Activated T-cell treated with anti-CD3 and anti-CD28 coated beads, Interleukin-2, amount 50 U/mL, for 48 hours (primary cell): ENCODE measurements around the gene C3.
"Not testable (repeated sequence)": the region's sequence is repeated elsewhere in the genome, so short reads cannot be mapped to it uniquely, and the experiment has no call there.

Experiments
- DNase-seq, 2 experiments: peaks; one replicate each; pipeline ENCODE4 v3.0.0-alpha.2; 2020

C3 gene

DNA sequence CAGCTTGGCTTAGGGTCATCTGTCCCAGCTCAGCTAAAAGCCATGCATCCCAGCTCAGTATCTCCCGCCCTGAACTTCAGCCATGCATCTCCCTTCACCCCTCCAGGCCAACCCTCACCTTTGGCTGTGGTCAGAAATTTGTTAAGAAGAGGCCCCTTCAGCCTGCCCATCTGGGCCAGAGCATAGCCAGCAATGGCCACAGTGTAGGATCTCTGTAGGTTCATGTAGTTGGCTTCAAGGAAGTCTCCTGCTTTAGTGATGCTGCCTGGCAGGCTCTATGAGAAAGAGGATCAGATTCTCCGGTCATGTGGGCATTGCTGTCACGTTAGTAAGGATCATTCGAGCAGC lies 33.8 kb downstream of the C3 start:
- DNase-seq = no peak

DNA sequence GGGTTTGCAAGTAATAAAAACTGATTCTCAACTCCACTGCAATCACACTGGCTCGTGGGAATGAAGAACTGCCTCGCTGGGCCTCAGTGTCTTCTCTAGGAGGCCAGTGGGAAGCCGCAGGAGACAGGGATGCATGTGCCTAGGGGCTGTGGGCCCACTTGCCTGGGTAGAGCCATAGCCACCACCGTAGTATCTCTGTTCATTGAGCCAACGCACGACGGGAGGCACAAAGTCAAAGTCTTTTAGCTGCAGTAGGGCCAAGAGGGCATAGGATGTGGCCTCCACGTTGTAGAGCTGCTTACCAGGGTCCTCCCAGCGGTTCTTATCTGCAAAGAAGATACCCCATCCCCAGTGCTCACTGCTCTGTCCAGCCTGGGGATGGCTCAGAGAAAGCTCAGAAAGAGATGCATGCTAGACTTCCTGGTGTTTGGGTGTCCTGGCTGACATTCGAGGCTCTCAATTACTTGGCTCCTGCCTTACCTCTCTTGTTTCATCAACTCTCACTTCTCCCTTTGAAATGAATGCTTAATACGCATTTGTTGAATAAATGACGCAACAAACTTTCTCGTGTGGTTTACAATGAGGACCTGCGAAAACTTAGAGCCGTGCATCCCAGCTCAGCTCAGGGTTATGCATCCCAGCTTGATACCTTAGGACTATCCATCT lies 34.4 kb downstream of the C3 start:
- no peak for DNase-seq

DNA sequence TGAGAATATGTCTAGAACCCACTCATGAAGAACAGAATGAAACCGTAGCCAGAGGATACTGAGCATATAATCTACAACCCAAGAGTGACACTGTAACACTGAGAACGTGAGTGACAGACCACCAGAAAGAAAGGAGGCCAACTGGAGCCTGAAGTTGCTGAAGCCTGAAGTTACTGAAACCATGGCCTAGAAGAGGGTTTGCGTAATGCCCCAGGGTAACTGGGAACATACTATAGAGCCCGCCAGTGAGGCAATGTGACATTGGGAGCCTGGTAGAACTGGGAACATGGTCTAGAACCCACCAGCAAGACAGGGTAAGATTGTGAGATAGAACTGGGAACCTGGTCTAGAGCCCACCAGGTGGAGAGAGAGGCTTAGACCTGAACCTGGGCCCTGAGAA lies 35.0 kb downstream of the C3 start:
- no peak for DNase-seq

DNA sequence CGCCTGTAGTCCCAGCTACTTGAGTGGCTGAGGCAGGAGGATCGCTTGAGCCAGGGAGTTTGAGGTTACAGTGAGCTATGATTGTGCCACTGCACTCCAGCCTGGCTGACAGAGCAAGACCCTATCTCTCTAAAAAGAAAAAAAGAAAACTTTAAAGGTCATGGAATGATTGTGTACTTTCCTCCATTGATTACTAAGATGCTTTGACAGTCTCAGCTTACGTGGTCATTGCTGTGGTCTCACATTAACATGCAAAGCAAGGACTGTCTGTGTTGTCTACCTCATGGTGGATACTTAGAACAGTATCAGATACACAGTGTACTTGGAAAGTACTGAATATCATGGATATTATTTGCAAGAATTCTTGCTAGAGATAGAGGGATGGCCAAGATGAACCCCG lies 36.5 kb downstream of the C3 start:
- no peak for DNase-seq

DNA sequence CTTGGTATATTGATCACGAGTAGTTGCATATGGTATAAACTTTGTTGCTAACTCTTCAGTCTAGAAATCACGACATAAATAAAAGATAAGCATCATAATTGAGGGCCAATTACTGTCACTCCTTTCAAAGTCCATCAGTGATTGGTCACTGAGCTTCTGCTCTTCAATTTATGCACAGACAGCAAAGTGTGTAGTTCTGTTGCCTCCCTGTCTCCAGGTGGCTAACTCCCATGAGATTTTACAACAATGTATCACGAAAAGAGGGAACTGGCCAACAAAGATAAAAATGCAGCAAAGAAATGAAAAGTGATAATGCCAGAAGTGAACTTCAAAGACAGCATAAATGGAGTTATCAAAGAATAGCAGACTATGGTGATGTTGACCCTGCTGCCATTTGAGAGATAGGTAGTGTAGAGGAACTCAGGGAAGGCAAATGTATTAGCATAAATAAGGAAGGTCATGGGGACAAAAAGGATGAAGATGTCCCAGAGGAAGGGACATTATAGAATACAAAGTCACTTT lies 37.8 kb downstream of the C3 start:
- DNase-seq = no peak

DNA sequence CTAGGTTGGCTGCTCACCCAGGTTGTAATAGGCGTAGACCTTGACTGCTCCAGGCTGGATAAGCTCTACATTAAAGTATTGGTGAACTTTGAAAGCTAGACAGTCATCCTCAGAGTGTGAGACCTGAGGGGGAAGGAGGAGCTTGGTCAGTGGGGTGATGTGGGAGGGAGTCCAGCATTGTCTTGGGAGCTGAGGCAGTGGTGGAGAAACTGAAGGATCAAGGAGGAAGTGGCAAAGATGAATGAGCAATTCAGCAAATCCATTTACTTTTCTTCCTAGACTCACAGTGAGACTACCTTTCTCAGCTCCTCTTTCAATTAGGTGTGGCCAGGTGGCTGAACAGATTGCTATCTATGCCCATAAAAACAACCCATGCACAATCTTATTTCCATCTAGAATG lies 40.3 kb downstream of the C3 start:
- DNase-seq = no peak

DNA sequence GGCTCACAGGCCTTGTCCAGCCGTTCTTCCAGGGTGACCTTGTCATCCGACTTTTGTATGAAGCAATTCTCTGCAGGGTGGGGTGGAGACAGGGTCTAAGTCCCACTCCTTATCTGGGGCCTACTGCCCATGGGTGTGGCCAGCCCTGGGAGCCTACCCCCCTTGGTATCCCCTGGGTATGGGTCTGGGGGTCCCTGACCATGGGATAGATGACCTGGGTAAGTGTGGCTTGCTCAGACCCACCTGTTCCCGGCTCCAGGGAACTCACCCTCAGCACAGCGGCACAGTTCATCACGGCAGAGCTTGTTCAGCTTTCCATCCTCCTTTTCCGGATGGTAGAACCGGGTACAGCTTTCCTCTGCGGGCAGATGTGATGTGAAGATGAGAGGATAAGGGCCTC lies 41.3 kb downstream of the C3 start:
- DNase-seq = no peak

DNA sequence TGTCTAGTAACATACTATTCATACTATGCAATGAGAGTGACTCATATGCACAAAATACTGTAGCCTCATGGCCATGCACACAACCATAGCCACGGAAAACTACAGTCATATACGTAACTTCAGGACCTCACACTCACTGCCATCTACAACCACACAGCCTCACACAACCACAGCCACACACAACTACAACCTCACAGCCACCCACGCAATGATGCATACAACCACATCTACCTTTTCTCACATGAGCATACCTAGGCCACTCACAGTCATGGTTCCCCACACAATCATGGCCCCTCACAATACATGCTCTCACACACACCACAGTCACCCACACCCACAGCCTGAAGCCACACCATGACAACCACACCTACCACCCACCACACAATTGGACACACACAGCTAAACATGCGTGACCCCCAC lies 41.8 kb downstream of the C3 start:
- DNase-seq = peak; percentile 82 to 85

DNA sequence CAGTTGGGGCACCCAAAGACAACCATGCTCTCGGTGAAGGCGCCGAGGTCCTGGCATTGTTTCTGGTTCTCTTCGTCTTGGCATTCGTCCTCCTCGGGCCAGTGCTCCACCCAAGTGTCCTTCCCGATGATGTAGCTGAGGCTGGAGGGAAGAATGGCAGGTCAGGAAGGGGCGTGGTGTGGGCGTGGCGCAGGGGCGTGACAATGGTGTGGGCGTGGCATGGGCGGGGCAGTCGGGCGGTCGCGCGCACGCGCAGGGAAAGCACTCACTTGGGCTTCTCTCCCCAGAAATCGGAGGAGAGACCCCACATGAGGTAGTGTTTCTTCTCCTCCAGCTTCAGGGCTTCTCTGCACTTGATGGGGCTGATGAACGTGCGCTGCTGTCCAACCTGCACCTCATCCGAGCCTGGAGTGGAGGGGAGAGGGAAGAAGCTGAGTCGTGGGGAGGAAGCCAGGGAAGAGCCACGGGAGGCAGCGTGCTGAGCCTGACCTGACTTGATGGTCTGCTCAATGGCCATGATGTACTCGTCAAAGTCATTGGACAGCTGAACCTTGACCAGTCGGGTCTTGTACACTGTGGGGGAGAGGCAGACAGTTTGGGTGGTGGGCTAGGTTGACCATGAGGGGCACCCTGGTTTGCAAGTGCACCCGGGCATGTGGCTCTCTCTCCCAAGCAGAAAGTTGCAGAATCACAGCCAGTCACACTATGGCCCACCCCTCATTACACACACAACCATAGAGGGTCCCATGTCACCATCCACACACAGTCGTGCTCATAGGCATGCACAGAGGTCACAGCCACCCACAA lies 42.4 kb downstream of the C3 start:
- DNase-seq = peak; percentile 88 to 89

DNA sequence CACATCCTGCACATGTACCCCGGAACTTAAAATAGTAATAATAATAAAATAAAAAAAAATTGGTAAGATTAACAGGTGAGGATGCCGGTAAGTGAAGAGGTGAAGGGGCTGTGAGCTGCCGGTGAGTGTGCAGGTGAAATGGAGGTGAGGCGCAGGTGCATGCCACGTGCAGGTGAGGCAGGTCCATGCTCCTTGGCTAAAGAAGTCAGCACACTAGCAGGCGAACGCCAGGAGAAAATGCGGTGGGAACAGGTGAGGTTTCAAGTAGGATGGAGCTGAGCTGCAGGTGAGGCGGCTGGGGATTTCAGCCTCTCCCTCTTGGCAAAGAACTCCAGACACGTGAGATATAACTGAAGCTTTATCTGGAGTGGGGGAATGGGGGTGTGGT lies 43.0 kb downstream of the C3 start:
- no peak for DNase-seq

DNA sequence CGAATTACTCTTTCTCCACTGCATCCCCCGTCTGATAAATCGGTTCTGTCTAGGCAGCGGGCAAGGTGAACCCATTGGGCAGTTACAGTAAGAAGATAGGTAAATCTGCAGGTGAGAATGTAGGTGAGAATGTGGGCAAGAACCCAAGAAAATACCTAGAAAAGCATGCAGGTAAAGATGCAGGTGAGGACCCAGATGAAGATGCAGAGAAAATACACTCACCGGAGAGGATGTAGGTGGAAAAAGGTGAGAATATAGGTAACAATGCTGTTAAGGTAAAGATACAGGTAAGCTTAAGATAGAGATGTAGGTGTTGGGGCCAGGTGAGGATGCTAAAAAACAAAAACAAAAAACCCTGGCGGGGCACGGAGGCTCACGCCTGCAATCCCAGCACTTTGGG lies 44.2 kb downstream of the C3 start:
- no peak for DNase-seq

DNA sequence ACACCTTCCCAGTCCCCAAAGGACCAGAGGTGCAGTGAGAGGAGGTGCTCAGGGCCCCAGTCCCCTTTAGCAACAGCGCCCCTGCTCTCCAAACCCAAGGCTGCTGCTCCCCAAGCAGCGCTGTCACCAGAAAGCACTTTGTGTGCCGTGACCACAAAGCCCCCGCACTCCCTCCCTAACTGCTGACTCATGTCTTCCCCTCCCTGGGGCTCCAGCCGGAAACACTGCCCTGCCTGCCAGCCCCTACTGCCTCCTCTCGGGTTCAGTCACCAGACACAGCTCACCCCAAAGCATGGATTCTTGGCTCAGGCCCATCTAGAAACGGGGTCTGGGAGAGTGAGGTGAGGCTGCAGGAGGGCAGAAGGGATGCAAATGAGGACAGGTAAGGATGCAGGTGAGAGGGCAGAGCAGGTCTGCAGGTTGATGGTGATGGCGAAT lies 45.6 kb downstream of the C3 start:
- peak; percentile 93 to 95 for DNase-seq

DNA sequence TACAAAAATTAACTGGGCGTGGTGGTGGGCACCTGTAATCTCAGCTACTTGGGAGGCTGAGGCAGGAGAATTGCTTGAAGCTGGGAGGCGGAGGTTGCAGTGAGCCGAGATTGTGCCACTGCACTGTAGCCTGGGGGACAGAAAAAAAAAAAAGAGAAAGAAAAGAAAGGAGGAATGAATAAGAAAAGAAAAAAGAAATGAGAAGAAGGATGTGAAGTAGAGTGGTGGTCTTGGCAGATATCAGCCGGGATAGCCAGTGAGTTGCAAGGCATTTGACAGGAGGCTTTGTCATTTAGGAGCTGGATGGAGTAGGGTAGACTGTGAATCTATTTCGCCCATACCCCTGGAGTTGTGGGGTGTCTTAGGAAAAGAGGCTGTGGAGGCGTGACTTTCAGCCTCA lies 46.0 kb downstream of the C3 start:
- DNase-seq = not testable (repeated sequence)

DNA sequence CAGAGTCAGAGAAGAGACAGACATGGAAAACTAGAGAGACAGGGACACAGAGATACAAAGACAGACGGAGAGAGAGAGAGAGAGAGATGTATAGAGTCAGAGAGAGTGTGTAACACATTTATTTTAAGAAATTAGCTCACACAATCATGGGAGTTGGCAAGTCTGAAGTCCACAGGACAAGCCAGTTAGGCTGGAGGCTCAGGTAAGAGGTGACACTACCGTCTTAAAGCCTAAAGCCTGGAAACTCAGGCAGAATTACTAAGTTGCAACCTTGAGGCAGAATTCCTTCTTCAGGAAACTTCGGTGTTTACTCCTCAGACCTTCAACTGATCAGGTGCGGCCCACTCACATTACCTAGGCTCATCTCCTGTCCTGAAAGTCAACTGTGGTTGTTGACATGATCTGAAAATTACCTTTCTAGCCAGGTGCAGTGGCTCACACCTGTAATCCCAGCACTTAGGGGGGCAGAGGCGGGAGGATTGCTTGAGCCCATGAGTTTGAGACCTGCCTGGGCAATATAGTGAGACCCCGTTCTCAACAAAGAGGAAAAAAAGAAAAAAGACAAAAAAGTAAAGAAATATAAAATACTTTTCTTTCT lies 47.7 kb downstream of the C3 start:
- no peak for DNase-seq

DNA sequence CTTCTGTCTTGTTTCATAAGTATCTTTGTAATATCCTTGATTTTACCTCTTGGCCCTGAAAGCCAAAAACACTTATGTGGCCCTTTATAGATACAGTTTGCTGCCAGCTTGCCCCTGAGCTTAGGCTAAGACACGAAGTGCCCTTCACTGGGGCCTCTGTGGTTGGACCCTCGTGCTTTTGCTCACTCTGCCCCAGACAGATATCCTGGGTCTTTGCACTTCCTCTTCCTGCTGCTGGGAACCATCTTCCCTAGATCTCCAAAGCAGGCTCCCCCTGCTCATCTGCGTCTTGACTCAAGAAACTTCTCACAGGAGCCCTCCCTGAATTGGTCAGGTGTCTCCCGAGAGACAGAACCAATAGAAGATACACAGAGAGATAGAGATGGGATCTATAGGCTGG lies 48.5 kb downstream of the C3 start:
- no peak for DNase-seq

DNA sequence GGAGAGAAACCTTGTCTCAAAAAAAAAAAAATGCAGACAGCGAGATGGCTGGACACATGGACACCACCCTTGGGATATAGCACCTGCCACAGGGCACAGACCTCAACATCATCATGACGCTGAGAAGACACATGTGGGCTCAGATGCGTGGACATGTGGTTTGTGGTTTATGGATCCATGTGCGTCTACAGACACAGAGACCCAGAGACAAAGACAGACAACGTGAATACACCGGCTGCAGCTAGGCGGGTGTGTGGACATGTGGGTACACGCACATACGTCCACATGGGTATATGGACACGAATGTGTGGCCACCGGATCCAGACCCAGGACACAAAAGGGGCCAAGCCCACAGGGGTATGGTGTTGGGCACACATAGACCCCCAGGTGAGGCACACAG lies 51.8 kb downstream of the C3 start:
- peak; percentile 60 to 61 for DNase-seq

DNA sequence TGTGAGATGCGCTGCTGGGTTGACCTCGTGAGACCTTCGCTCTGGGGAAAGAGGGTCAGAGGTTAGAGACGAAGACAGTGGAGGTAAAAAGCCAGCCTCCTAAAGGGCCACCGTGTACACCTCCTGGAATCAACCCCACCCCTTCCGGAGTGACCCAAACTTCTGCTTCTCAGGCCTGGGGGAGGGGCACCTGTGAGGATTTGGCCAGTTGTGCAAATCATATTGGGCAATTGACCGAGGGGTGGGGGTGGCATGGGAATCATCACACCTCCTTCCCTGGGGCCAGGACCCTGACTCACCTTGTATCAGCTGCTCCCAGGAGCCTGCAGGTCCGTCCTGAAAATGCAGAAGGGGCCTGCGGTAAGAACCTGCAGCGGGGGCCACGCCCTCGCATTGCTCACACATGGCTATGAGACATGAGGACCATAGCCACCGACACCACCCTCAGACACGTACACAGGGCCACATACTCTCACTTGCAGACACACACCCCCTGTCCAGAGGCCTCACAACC lies 53.3 kb downstream of the C3 start:
- peak; percentile 56 to 72 for DNase-seq

DNA sequence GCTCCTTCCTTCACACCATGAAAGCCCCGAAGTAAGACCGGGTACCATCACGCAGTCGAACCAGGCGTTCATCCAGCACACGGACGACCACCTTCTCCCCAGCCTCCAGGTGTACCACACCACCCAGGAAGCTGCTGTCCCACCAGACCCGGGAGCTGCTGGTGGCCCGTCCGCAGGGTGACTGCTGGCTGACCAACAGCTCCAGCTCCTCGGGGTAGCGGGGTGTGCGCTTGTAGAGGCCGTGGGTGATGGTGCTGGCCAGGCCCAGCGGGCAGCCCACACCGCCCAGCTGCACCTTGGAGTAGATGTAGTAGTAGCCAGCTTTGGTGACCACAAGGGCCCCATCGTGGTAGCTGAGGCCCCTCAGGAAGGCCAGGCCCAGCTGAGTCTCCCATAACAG lies 55.5 kb downstream of the C3 start:
- no peak for DNase-seq

DNA sequence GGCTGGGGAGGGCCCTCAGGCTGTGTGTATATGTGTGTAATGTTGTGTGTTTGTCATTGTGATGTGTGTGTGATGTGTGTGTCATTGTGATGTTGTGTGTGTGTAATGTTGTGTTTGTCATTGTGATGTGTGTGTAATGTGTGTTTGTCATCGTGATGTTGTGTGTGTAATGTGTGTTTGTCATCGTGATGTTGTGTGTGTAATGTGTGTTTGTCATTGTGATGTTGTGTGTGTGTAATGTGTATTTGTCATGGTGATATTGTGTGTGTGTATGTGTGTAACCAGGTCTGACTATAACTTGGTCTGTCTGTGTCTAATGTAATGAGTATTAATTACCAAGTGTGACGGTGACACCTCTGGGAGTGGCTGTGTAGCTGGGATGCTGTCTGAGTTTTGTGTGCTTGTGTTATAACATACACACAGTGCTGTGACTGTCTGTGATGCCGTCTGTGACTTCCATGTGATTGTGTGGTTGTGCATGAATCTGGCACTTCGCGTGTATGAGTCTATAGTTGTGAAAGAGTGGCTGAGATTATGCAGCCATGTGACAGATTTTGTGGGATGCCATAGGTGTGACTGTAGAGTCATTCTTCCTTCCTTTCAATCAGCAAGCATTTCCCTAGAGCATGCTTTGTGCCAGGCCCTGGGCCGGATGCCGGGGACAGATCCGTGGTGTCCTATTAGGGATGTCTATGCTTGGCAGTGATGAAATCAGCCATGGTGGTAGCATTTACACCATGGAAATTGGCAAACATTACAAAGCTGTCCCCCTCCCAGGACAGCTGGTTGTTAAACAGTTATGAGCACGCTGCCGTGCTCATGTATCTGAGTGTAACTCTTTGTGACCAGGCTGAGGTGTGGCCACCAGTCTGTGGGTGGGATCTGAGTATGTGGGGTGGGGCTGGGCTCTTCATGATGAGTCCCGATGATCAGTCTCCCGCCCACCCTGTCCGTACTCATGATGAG lies 56.9 kb downstream of the C3 start:
- peak; percentile 71 to 72 for DNase-seq

DNA sequence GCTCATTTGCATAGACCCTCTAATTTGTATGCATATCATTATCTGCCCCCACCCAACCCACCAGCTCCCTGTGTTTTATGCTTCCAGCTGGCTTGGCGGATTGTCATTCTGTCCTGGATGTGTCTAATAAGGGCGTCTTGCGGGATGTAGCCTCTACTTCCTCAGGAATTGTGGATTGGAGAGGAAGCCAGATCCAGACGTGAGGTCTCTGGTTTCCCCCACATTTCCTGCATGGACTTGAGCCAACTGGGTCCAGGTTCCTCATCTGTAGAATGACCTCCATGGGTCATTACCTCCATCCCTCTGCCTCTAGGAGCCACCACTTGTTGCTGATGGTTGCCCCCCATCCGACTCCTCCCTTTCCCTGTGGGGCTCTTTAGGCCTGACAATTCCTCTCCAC lies 57.7 kb downstream of the C3 start:
- no peak for DNase-seq

DNA sequence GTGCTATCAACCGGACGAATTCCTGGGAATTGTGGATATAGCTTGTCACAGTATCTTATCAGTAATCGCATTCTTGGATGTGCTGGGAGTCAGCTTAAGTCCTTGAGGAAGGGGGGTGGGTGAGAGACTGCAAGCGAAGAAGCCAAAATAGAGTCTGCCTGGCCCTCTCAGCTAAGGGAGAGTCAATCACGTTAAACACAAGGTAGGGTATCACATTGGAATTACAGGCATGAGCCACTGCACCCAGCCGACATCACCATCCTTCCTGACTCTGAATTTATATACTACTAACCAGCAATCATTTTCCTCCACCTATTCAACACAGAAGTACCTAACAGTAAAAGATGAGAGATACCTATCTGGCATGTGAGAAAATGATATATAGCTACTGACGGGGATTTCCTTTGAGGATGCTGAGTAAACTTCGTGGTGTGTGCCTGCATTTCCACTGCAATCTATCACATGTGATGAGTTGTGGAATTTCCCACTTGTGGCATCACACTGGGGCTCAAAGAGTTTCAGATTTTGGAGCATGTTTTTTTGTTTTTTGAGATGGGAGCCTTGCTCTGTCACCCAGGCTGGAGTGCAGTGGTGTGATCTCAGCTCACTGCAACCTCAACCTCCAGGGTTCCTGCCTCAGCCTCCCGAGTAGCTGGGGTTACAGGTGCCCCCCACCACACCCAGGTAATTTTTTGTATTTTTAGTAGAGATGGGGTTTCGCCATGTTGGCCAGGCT lies 58.8 kb downstream of the C3 start:
- DNase-seq = peak; percentile 61 to 71

DNA sequence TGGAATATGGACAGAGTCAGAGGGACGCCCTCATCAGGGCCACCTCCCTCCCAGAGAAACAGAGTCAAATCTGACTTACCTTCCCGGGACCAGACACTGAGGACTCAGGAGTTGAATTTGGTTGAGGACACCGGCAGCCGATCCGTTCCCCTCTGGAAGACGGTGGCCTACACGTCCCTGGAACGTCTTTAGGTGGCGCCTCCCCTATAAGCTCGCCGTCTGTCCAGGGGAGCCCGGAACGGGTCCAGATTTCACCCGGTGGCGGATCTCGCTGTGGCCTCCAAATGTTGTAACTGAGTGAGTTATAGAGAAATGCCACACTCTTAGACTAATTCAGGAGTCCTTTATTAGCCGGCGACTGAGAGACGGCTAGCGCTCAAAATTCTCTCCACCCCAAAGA lies 59.5 kb downstream of the C3 start:
- DNase-seq = no peak
